ENCODE measurements around the gene OPA1.

DNA sequence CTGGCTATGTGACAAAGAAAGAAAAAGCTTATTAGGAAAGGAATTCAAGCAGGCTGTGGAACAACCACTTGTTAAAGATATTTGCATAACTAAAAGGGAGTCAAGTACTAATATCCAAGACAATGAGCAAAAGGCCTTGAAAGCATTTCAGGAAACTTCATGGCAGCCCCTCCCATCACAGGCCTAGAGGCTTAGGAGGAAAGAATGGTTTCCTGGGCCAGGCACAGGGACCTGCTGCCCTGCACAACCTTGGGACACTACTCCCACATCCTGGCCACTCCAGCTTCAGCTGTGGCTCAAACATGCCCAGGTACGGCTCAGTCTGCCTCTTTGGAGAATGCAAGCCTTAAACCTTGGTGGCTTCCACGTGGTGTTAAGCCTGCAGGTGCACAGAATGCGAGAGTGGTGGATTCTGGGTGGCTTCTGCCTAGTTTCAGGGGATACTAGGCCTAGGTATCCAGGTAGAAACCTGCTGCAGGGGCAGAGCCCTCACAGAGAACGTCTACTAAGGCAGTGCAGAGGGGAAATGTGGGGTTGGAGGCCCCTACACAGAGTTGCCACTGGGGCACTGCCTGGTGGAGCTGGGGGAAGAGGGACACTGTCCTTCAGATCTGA is 121.6 kb downstream of the OPA1 start:
- TF ChIP-seq EZH2 (IDR thresholded peaks at IDR 0.05; ENCODE audit: low read length, unreplicated experiment) (no peak), CTCF (conservative IDR thresholded peaks at IDR 0.05; ENCODE audit: low read depth, low read length) (no peak), EZH2phosphoT487 (IDR thresholded peaks at IDR 0.05; ENCODE audit: borderline replicate concordance, low read length) (no peak)
